Keratinocyte (primary cell): ENCODE measurements around the gene ATP8A1. TPM values are rescaled to one million over a fixed set of nuclear protein-coding genes. Genes with fewer than 3 reads are reported as not detected.

Experiments
- DNase-seq: peaks from one replicate; pipeline ENCODE4 v3.0.0-alpha.2; 2011; ENCODE audit warnings: low read depth, missing footprints, low spot score
- FAIRE-seq: peaks from 2 replicates; lab custom pipeline; 2011; peaks lifted over from hg19 to GRCh38; lab: Jason Lieb, UNC
- H2AFZ ChIP-seq: 2 replicates; pipeline ENCODE4 v1.6.0; 2012; ENCODE audit warnings: low read length, control low read depth, inconsistent platforms; ENCODE audit not compliant: control insufficient read depth
- H3K27ac ChIP-seq: 2 replicates; pipeline ENCODE4 v1.5.1; 2011; ENCODE audit warnings: low read length; ENCODE audit not compliant: control insufficient read depth, insufficient read depth
- H3K27me3 ChIP-seq: 3 replicates; pipeline ENCODE4 v1.6.0; 2011; ENCODE audit warnings: low read length; ENCODE audit not compliant: control insufficient read depth, insufficient read depth; ENCODE audit errors: extremely low read depth
- H3K36me3 ChIP-seq, 2 experiments: 2 replicates in 1 of 2; 3 replicates in 1 of 2; pipeline ENCODE4 v1.5.1; 2011; ENCODE audit warnings: low read length in 2 of 2, mild to moderate bottlenecking in 1 of 2; ENCODE audit not compliant: control insufficient read depth in 2 of 2, insufficient read depth in 2 of 2; ENCODE audit errors: extremely low read depth in 1 of 2
- H3K4me1 ChIP-seq: 3 replicates; pipeline ENCODE4 v1.5.1; 2011; ENCODE audit warnings: low read length; ENCODE audit not compliant: control insufficient read depth, insufficient read depth; ENCODE audit errors: extremely low read depth
- H3K4me2 ChIP-seq: 3 replicates; pipeline ENCODE4 v1.6.0; 2011; ENCODE audit warnings: low read depth, low read length; ENCODE audit not compliant: control insufficient read depth, insufficient read depth; ENCODE audit errors: extremely low read depth
- H3K4me3 ChIP-seq, 3 experiments: fragments of 200-600 bp in 1 of 3; sonication (generic) in 1 of 3; 2 replicates in 2 of 3; 3 replicates in 1 of 3; pipeline ENCODE4 v1.5.1; 2011 to 2016; ENCODE audit warnings: low read length in 3 of 3, mild to moderate bottlenecking in 3 of 3, control low read depth in 2 of 3, inconsistent platforms in 1 of 3, low read depth in 1 of 3, mixed read lengths in 1 of 3, mixed run types in 1 of 3, moderate library complexity in 1 of 3; ENCODE audit not compliant: control insufficient read depth in 2 of 3, insufficient read depth in 2 of 3; ENCODE audit errors: extremely low read depth in 1 of 3
- H3K79me2 ChIP-seq: 2 replicates; pipeline ENCODE4 v1.6.0; 2012; ENCODE audit warnings: low read length; ENCODE audit not compliant: control insufficient read depth, insufficient read depth
- H3K9ac ChIP-seq: 3 replicates; pipeline ENCODE4 v1.6.0; 2011; ENCODE audit warnings: low read length; ENCODE audit not compliant: control insufficient read depth, insufficient read depth; ENCODE audit errors: extremely low read depth
- H3K9me1 ChIP-seq: 3 replicates; pipeline ENCODE4 v1.6.0; 2011; ENCODE audit warnings: low read length; ENCODE audit not compliant: control insufficient read depth, insufficient read depth; ENCODE audit errors: extremely low read depth
- H3K9me3 ChIP-seq: 2 replicates; pipeline ENCODE4 v1.5.1; 2012; ENCODE audit warnings: low read depth, low read length; ENCODE audit not compliant: control insufficient read depth
- H4K20me1 ChIP-seq: 3 replicates; pipeline ENCODE4 v1.6.0; 2011; ENCODE audit warnings: low read length; ENCODE audit not compliant: control insufficient read depth, insufficient read depth; ENCODE audit errors: extremely low read depth
- CTCF ChIP-seq, 3 experiments: IDR thresholded peaks in 1 of 3; conservative IDR thresholded peaks in 1 of 3; optimal IDR thresholded peaks in 1 of 3; 2 replicates in 2 of 3; 3 replicates in 1 of 3; pipeline versions ENCODE3 to v1.5.1; 2011; ENCODE audit warnings: low read length in 3 of 3, mild to moderate bottlenecking in 3 of 3, moderate library complexity in 2 of 3, control low read depth in 1 of 3, inconsistent platforms in 1 of 3; ENCODE audit not compliant: insufficient read depth in 2 of 3; ENCODE audit errors: extremely low read depth in 1 of 3
- EZH2 ChIP-seq: IDR thresholded peaks from one replicate; pipeline ENCODE4 v1.6.1; 2012; ENCODE audit warnings: inconsistent platforms, mild to moderate bottlenecking, low read length, moderate library complexity
- dilution Hi-C: fragments of 300-500 bp; cut with MboI; formaldehyde crosslinking; loops from one replicate; pipeline ENCODE4 v1.7.0; 2020; ENCODE audit warnings: low sequenced_read_pairs; ENCODE audit not compliant: extremely low pct_ligation_motif_present
- polyA plus RNA-seq, 5 experiments: library from polyadenylated mRNA; depleted of rRNA in 3 of 5; stranded (reverse) in 3 of 5; stranded (forward) in 1 of 5; unstranded in 1 of 5; fragments of >200 nt; gene quantifications; 1 replicate in 1 of 5; 2 replicates in 3 of 5; 3 replicates in 1 of 5; pipeline versions ENCODE4 v1.2.1 to v1.2.3, GENCODE V29; 2011 to 2012; ENCODE audit warnings: missing spikeins in 2 of 5, low read depth in 1 of 5, low replicate concordance in 1 of 5

ATP8A1 gene
- polyA plus RNA-seq, 1 donor (not counting 4 experiments of a cell fraction or from before 2014, with no cell fraction given), result 0.20 TPM

- no peak for FAIRE-seq
- no peaks in the 10 kb centered on the region for H4K20me1 ChIP-seq
Observed at GRCh38 chr4:42478946-42479345, 178.0 kb downstream of the ATP8A1 start.

GRCh38 chr4:42478509-42478908 is 178.4 kb downstream of the ATP8A1 start:
- Histone ChIP-seq H3K4me3 (no peak overlapping the region), H3K9me1 (no peaks in the 10 kb centered on the region), H3K27ac (no peak overlapping the region), H3K4me1 (no peaks in the 10 kb centered on the region), H3K4me2 (no peak overlapping the region), H2AFZ (no peak overlapping the region), H3K9me3 (no peaks in the 10 kb centered on the region), H3K79me2 (no peaks in the 10 kb centered on the region), H3K9ac (no peak overlapping the region), H3K36me3 (no peaks in the 10 kb centered on the region), H4K20me1 (no peaks in the 10 kb centered on the region), H3K27me3 (no peaks in the 10 kb centered on the region)
- TF ChIP-seq CTCF (optimal IDR thresholded peaks at IDR 0.05 in 1 of 3, IDR thresholded peaks at IDR 0.05 in 1 of 3, conservative IDR thresholded peaks at IDR 0.05 in 1 of 3; ENCODE audit: extremely low read depth in 1 of 3, insufficient read depth in 2 of 3, low read length in 3 of 3), result no peak
- dilution Hi-C loops, result no loop called here
- DNase-seq (no peak), FAIRE-seq (no peak)

More at GRCh38 chr4:42478946-42479345, 178.0 kb downstream of the ATP8A1 start:
- H3K36me3 ChIP-seq, result no peaks in the 10 kb centered on the region
- TF ChIP-seq CTCF (optimal IDR thresholded peaks at IDR 0.05 in 1 of 3, IDR thresholded peaks at IDR 0.05 in 1 of 3, conservative IDR thresholded peaks at IDR 0.05 in 1 of 3; ENCODE audit: extremely low read depth in 1 of 3, insufficient read depth in 2 of 3, low read length in 3 of 3) (no peak), EZH2 (no peak)
- H3K27me3 ChIP-seq, result no peaks in the 10 kb centered on the region
- no peak overlapping the region for H3K27ac ChIP-seq
- DNase-seq, result no peak
- H3K79me2 ChIP-seq, result no peaks in the 10 kb centered on the region
- H3K9me3 ChIP-seq, result no peaks in the 10 kb centered on the region
- dilution Hi-C loops, result no loop called here
- H3K4me2 ChIP-seq, result no peak overlapping the region
- H3K4me3 ChIP-seq, result no peak overlapping the region
- H2AFZ ChIP-seq, result no peak overlapping the region
- no peaks in the 10 kb centered on the region for H3K9me1 ChIP-seq
- no peak overlapping the region for H3K9ac ChIP-seq
- H3K4me1 ChIP-seq, result no peaks in the 10 kb centered on the region
